ENCODE results near the gene STRN3.
"Not testable (repeated sequence)": the region's sequence is repeated elsewhere in the genome, so short reads cannot be mapped to it uniquely, and the experiment has no call there.

The STRN3 gene

GRCh38 chr14:31009836-31010574 lies 16.2 kb downstream of the STRN3 start:
- DNase-seq (ENCODE audit: extremely low read depth, low read depth): no peak
- TF ChIP-seq, protein P1, sequence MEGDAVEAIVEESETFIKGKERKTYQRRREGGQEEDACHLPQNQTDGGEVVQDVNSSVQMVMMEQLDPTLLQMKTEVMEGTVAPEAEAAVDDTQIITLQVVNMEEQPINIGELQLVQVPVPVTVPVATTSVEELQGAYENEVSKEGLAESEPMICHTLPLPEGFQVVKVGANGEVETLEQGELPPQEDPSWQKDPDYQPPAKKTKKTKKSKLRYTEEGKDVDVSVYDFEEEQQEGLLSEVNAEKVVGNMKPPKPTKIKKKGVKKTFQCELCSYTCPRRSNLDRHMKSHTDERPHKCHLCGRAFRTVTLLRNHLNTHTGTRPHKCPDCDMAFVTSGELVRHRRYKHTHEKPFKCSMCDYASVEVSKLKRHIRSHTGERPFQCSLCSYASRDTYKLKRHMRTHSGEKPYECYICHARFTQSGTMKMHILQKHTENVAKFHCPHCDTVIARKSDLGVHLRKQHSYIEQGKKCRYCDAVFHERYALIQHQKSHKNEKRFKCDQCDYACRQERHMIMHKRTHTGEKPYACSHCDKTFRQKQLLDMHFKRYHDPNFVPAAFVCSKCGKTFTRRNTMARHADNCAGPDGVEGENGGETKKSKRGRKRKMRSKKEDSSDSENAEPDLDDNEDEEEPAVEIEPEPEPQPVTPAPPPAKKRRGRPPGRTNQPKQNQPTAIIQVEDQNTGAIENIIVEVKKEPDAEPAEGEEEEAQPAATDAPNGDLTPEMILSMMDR (IDR thresholded peaks at IDR 0.05; ENCODE audit: low read depth, low read length): no peak

DNA sequence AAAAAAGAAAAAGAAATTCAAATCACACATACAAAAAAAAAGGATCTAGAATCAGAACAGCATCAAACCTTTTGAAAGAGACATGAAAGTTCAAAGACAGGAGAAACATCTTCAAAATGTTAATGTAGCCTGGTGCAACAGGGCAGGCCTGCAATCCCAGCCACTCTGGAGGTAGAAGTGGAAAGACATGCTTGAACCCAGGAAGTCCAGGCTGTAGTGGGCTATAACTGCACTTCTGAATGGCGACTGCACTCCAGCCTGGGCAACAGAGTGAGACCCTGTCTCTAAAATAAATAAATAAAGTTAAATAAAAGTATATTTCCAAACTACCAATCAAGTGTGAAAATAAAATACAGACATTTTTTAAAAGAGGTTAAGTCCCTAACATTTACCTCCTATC lies 19.5 kb downstream of the STRN3 start:
- TF ChIP-seq, protein P1 (IDR thresholded peaks at IDR 0.05; ENCODE audit: low read depth, low read length): no peak
- DNase-seq (ENCODE audit: extremely low read depth, low read depth): no peak

DNA sequence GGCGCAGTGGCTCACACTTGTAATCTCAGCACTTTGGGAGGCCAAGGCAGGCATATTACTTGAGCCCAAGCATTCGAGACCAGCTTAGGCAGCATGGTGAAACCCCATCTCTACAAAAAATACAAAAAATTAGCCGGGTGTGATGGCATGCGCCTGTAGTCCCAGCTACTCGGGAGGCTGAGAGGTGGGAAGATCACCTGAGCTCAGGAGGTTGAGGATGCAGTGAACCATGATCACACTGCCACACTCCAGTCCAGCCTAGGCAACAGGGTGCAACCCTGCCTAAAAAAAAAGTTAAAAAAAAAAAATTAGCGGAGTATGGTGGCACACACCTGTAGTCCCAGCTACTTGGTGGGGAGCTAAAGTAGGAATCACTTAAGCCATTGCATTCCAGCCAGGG lies 22.2 kb downstream of the STRN3 start:
- not testable (repeated sequence) for DNase-seq (ENCODE audit: extremely low read depth, low read depth)

DNA sequence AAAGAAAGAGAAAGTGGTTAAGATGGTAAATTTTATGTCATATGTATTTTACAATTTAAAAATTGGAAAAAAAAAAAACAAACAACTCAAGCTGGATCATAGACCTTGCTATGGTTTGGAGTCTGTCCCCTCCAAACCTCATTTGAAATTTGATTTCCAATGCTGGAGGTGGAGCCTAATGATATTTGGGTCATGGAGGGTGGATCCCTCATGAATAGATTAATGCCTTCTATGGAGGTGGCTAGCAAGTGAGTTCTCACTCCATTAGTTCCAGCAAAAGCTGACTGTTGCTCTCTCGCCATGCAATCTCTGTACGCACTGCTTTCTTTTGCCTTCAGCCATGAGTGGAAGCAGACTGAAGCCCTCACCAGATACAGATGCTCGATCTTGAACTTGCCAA lies 22.9 kb downstream of the STRN3 start:
- TF ChIP-seq, protein P1 (IDR thresholded peaks at IDR 0.05; ENCODE audit: low read depth, low read length): no peak
- DNase-seq (ENCODE audit: extremely low read depth, low read depth): no peak

- no peak for DNase-seq (ENCODE audit: extremely low read depth, low read depth)
- TF ChIP-seq, protein P1 (IDR thresholded peaks at IDR 0.05; ENCODE audit: low read depth, low read length): no peak
Observed at GRCh38 chr14:31001339-31001658, 24.9 kb downstream of the STRN3 start.

- TF ChIP-seq, protein P1 (IDR thresholded peaks at IDR 0.05; ENCODE audit: low read depth, low read length): no peak
- no peak for DNase-seq (ENCODE audit: extremely low read depth, low read depth)
Observed at GRCh38 chr14:31000629-31001338, 25.4 kb downstream of the STRN3 start.

DNA sequence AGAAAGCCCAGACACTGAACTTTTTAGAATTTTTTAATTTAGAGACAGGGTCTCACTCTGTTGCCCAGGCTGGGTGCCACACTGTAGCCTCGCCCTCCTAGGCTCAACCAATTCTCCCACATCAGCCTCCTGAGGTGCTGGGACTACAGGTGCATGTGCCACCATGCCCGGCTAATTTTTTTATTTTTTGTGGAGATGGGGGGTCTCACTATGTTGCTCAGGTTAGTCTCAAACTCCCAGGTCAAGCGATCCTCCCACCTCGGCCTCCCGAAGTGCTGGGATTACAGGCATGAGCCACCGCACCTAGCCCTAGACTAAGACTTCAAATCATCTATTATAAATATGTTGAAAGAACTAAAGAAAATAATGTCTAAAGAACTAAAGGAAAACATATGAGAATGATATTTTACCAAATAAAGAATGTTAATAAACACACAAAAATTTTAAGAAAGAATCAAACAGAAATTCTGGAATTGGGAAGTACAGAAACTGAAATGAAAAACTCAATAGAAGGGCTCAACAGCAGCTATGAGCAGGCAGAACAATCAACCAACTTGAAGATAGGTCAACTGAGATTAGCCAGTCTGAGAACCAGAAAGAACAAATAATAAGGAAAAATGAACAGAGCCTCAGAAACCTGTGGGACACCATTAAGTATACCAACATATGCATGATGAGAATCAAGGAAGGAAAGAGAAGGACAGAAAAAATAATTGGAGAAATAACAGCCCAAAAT lies 27.0 kb downstream of the STRN3 start:
- DNase-seq (ENCODE audit: extremely low read depth, low read depth): no peak

More for the DNA sequence above, 27.0 kb downstream of the STRN3 start:
- TF ChIP-seq, protein P1 (IDR thresholded peaks at IDR 0.05; ENCODE audit: low read depth, low read length): no peak

All from AG09319 (cell line).